DND-41 (cell line): ENCODE measurements around the gene TMEM270.

ENCODE experiments used
- ATAC-seq: fragments of 200-7000 bp; cut with Tn5 transposase; 3 replicates; pipeline ENCODE4 v1.9.1; 2021; ENCODE audit warnings: low read depth; ENCODE audit not compliant: insufficient read depth
- DNase-seq: peaks from one replicate; pipeline ENCODE4 v3.0.0-alpha.2; 2020
- H2AFZ ChIP-seq: 2 replicates; pipeline ENCODE4 v1.6.0; 2012; ENCODE audit warnings: low read depth, low read length
- H3K27ac ChIP-seq: 2 replicates; pipeline ENCODE4 v1.5.1; 2012; ENCODE audit warnings: low read length, inconsistent platforms
- H3K27me3 ChIP-seq: fragments of 200-600 bp; sonication (generic); 2 replicates; pipeline ENCODE4 v1.6.0; 2012; ENCODE audit warnings: low read length, mild to moderate bottlenecking, inconsistent platforms; ENCODE audit not compliant: insufficient read depth, poor library complexity
- H3K36me3 ChIP-seq: 2 replicates; pipeline ENCODE4 v1.5.1; 2012; ENCODE audit warnings: low read length, inconsistent platforms; ENCODE audit not compliant: insufficient read depth
- H3K4me1 ChIP-seq: 2 replicates; pipeline ENCODE4 v1.5.1; 2012; ENCODE audit warnings: mild to moderate bottlenecking, low read length; ENCODE audit not compliant: insufficient read depth
- H3K4me2 ChIP-seq: 2 replicates; pipeline ENCODE4 v1.6.0; 2012; ENCODE audit warnings: mild to moderate bottlenecking, moderate library complexity, low read length, inconsistent platforms; ENCODE audit not compliant: insufficient read depth
- H3K4me3 ChIP-seq, 2 experiments: fragments of 200-600 bp in 1 of 2; shearing (Covaris generic) in 1 of 2; 2 replicates each; pipeline ENCODE4 v1.5.1; 2012 to 2016; ENCODE audit warnings: inconsistent platforms in 2 of 2, low read length in 2 of 2, mild to moderate bottlenecking in 2 of 2, low read depth in 1 of 2, moderate library complexity in 1 of 2
- H3K79me2 ChIP-seq: 2 replicates; pipeline ENCODE4 v1.6.0; 2012; ENCODE audit warnings: low read length, inconsistent platforms; ENCODE audit not compliant: insufficient read depth
- H3K9ac ChIP-seq: 2 replicates; pipeline ENCODE4 v1.6.0; 2012; ENCODE audit warnings: low read depth, mild to moderate bottlenecking, inconsistent platforms, low read length, moderate library complexity
- H3K9me3 ChIP-seq: 2 replicates; pipeline ENCODE4 v1.5.1; 2012; ENCODE audit warnings: low read length, moderate library complexity, mild to moderate bottlenecking, inconsistent platforms; ENCODE audit not compliant: insufficient read depth, severe bottlenecking
- H4K20me1 ChIP-seq: 2 replicates; pipeline ENCODE4 v1.6.0; 2012; ENCODE audit warnings: low read length; ENCODE audit not compliant: insufficient read depth
- CTCF ChIP-seq: IDR thresholded peaks from 2 replicates; pipeline ENCODE4 v1.5.1; 2012; ENCODE audit warnings: borderline replicate concordance, low read length, moderate library complexity, mild to moderate bottlenecking; ENCODE audit not compliant: poor library complexity, severe bottlenecking; ENCODE audit errors: extremely low read depth
- EZH2 ChIP-seq: IDR thresholded peaks from 3 replicates; pipeline ENCODE4 v1.6.1; 2012; ENCODE audit warnings: borderline replicate concordance, low read depth, mild to moderate bottlenecking, moderate library complexity, low read length, inconsistent platforms; ENCODE audit not compliant: severe bottlenecking

TMEM270 gene

GRCh38 chr7:73899731-73900142 lies 38.8 kb downstream of the TMEM270 start:
- Histone ChIP-seq H3K9ac (no peak overlapping the region), H3K27me3 (no peaks in the 10 kb centered on the region), H3K79me2 (no peaks in the 10 kb centered on the region), H2AFZ (no peak overlapping the region), H3K36me3 (no peaks in the 10 kb centered on the region), H3K9me3 (peaks cover 5% of the 10 kb centered on the region), H3K27ac (no peak overlapping the region), H3K4me2 (no peak overlapping the region), H3K4me1 (no peaks in the 10 kb centered on the region), H3K4me3 (no peak overlapping the region), H4K20me1 (no peaks in the 10 kb centered on the region)
- TF ChIP-seq CTCF = no peak
- TF ChIP-seq EZH2 = no peak
- ATAC-seq = no peak
- no peak for DNase-seq

- Histone ChIP-seq H3K4me2 (no peak overlapping the region), H3K27me3 (no peaks in the 10 kb centered on the region), H3K36me3 (no peaks in the 10 kb centered on the region), H3K9me3 (peaks cover 5% of the 10 kb centered on the region), H3K79me2 (no peaks in the 10 kb centered on the region), H3K27ac (no peak overlapping the region), H4K20me1 (no peaks in the 10 kb centered on the region), H3K4me1 (no peaks in the 10 kb centered on the region), H3K9ac (no peak overlapping the region), H2AFZ (no peak overlapping the region), H3K4me3 (no peak overlapping the region)
- ATAC-seq (no peak), DNase-seq (no peak)
- TF ChIP-seq EZH2 (no peak), CTCF (no peak)
These were observed 39.3 kb downstream of the TMEM270 start for GRCh38 chr7:73900286-73900685.

GRCh38 chr7:73901231-73901822 lies 40.4 kb downstream of the TMEM270 start:
- Histone ChIP-seq H3K79me2 (no peaks in the 10 kb centered on the region), H3K27me3 (no peaks in the 10 kb centered on the region), H3K9ac (no peak overlapping the region), H3K27ac (no peak overlapping the region), H4K20me1 (no peaks in the 10 kb centered on the region), H3K4me2 (no peak overlapping the region), H2AFZ (no peak overlapping the region), H3K36me3 (no peaks in the 10 kb centered on the region), H3K4me3 (no peak overlapping the region), H3K4me1 (no peaks in the 10 kb centered on the region), H3K9me3 (peaks cover 5% of the 10 kb centered on the region)
- ATAC-seq = no peak
- no peak for DNase-seq
- TF ChIP-seq EZH2 (no peak), CTCF (no peak)
